Activated naive CD4-positive, alpha-beta T cell treated with anti-CD3 and anti-CD28 coated beads, Interleukin-2, amount 50 U/mL, for 24 hours (primary cell): ENCODE measurements around the gene MAP3K20.

Source experiments
- H3K27ac Mint-ChIP-seq: one replicate; pipeline ENCODE4 v1.8.0; 2021; ENCODE audit warnings: mild to moderate bottlenecking, mixed read lengths
- H3K27me3 Mint-ChIP-seq: one replicate; pipeline ENCODE4 v1.8.0; 2021; ENCODE audit warnings: mixed read lengths
- H3K36me3 Mint-ChIP-seq: one replicate; pipeline ENCODE4 v1.8.0; 2021; ENCODE audit warnings: mixed read lengths
- H3K4me1 Mint-ChIP-seq: one replicate; pipeline ENCODE4 v1.8.0; 2021; ENCODE audit warnings: mixed read lengths
- H3K4me3 Mint-ChIP-seq: one replicate; pipeline ENCODE4 v1.8.0; 2021; ENCODE audit warnings: mild to moderate bottlenecking, mixed read lengths
- H3K9me3 Mint-ChIP-seq: one replicate; pipeline ENCODE4 v1.8.0; 2021; ENCODE audit warnings: mixed read lengths

MAP3K20 gene

GRCh38 chr2:173064151-173064805 is 11.4 kb upstream of the MAP3K20 start:
- Mint-ChIP-seq H3K27ac (no peak overlapping the region), H3K9me3 (no peaks in the 10 kb centered on the region), H3K36me3 (no peaks in the 10 kb centered on the region), H3K4me1 (no peaks in the 10 kb centered on the region), H3K4me3 (no peak overlapping the region), H3K27me3 (peaks cover 13% of the 10 kb centered on the region)

GRCh38 chr2:173066887-173067676 is 8.6 kb upstream of the MAP3K20 start:
- Mint-ChIP-seq H3K27ac (peak overlapping the region; percentile 61), H3K9me3 (no peaks in the 10 kb centered on the region), H3K4me1 (no peaks in the 10 kb centered on the region), H3K36me3 (no peaks in the 10 kb centered on the region), H3K27me3 (peaks cover 24% of the 10 kb centered on the region), H3K4me3 (no peak overlapping the region)

GRCh38 chr2:173075056-173075780 is 428 bp upstream of the MAP3K20 start:
- no peaks in the 10 kb centered on the region for H3K9me3 Mint-ChIP-seq
- peaks cover 2% of the 10 kb centered on the region for H3K36me3 Mint-ChIP-seq
- H3K4me3 Mint-ChIP-seq = peak overlapping the region; percentile 75
- no peak overlapping the region for H3K27ac Mint-ChIP-seq
- peaks cover 14% of the 10 kb centered on the region for H3K4me1 Mint-ChIP-seq
- H3K27me3 Mint-ChIP-seq = peaks cover 41% of the 10 kb centered on the region

- H3K4me1 Mint-ChIP-seq = peaks cover 14% of the 10 kb centered on the region
- H3K27ac Mint-ChIP-seq = no peak overlapping the region
- peaks cover 36% of the 10 kb centered on the region for H3K27me3 Mint-ChIP-seq
- no peaks in the 10 kb centered on the region for H3K9me3 Mint-ChIP-seq
- peak overlapping the region; percentile 75 for H3K4me3 Mint-ChIP-seq
- peaks cover 2% of the 10 kb centered on the region for H3K36me3 Mint-ChIP-seq
Measured at GRCh38 chr2:173076581-173077345, 1.1 kb downstream of the MAP3K20 start.

- Mint-ChIP-seq H3K4me3 (no peak overlapping the region), H3K36me3 (peaks cover 2% of the 10 kb centered on the region), H3K4me1 (peaks cover 14% of the 10 kb centered on the region), H3K27me3 (peaks cover 32% of the 10 kb centered on the region), H3K27ac (no peak overlapping the region), H3K9me3 (no peaks in the 10 kb centered on the region)
Measured at GRCh38 chr2:173077506-173078177, 2.0 kb downstream of the MAP3K20 start.

GRCh38 chr2:173079141-173079540 is 3.5 kb downstream of the MAP3K20 start:
- Mint-ChIP-seq H3K9me3 (no peaks in the 10 kb centered on the region), H3K36me3 (peaks cover 2% of the 10 kb centered on the region), H3K4me3 (no peak overlapping the region), H3K27me3 (peaks cover 32% of the 10 kb centered on the region), H3K4me1 (peaks cover 14% of the 10 kb centered on the region), H3K27ac (no peak overlapping the region)

- Mint-ChIP-seq H3K27ac (no peak overlapping the region), H3K4me3 (no peak overlapping the region), H3K36me3 (no peaks in the 10 kb centered on the region), H3K27me3 (peaks cover 26% of the 10 kb centered on the region), H3K4me1 (peaks cover 10% of the 10 kb centered on the region), H3K9me3 (no peaks in the 10 kb centered on the region)
Measured at GRCh38 chr2:173079973-173080860, 4.6 kb downstream of the MAP3K20 start.

- H3K27me3 Mint-ChIP-seq = peaks cover 14% of the 10 kb centered on the region
- H3K36me3 Mint-ChIP-seq = no peaks in the 10 kb centered on the region
- no peaks in the 10 kb centered on the region for H3K9me3 Mint-ChIP-seq
- no peak overlapping the region for H3K4me3 Mint-ChIP-seq
- no peak overlapping the region for H3K27ac Mint-ChIP-seq
- no peaks in the 10 kb centered on the region for H3K4me1 Mint-ChIP-seq
Measured at GRCh38 chr2:173086518-173087213, 11.0 kb downstream of the MAP3K20 start.

- H3K27me3 Mint-ChIP-seq = peaks cover 15% of the 10 kb centered on the region
- no peaks in the 10 kb centered on the region for H3K9me3 Mint-ChIP-seq
- no peaks in the 10 kb centered on the region for H3K36me3 Mint-ChIP-seq
- H3K4me1 Mint-ChIP-seq = no peaks in the 10 kb centered on the region
- H3K4me3 Mint-ChIP-seq = no peak overlapping the region
- no peak overlapping the region for H3K27ac Mint-ChIP-seq
Measured at GRCh38 chr2:173087214-173087581, 11.6 kb downstream of the MAP3K20 start.

- Mint-ChIP-seq H3K27ac (no peak overlapping the region), H3K36me3 (no peaks in the 10 kb centered on the region), H3K27me3 (peaks cover 14% of the 10 kb centered on the region), H3K9me3 (no peaks in the 10 kb centered on the region), H3K4me1 (no peaks in the 10 kb centered on the region), H3K4me3 (no peak overlapping the region)
Measured at GRCh38 chr2:173087793-173088496, 12.3 kb downstream of the MAP3K20 start.

GRCh38 chr2:173090276-173090877 is 14.7 kb downstream of the MAP3K20 start:
- Mint-ChIP-seq H3K9me3 (no peaks in the 10 kb centered on the region), H3K36me3 (no peaks in the 10 kb centered on the region), H3K27ac (no peak overlapping the region), H3K4me3 (no peak overlapping the region), H3K27me3 (peaks cover 14% of the 10 kb centered on the region), H3K4me1 (no peaks in the 10 kb centered on the region)

GRCh38 chr2:173090973-173091660 is 15.5 kb downstream of the MAP3K20 start:
- H3K27me3 Mint-ChIP-seq = peaks cover 16% of the 10 kb centered on the region
- no peaks in the 10 kb centered on the region for H3K4me1 Mint-ChIP-seq
- H3K4me3 Mint-ChIP-seq = no peak overlapping the region
- no peaks in the 10 kb centered on the region for H3K9me3 Mint-ChIP-seq
- H3K27ac Mint-ChIP-seq = no peak overlapping the region
- no peaks in the 10 kb centered on the region for H3K36me3 Mint-ChIP-seq
